Left ventricle myocardium inferior (tissue), 1 donor: ENCODE data around the gene PLXND1. TPM values are rescaled to one million over a fixed set of nuclear protein-coding genes. Genes with fewer than 3 reads are reported as not detected.

Experiments
- DNase-seq: peaks from one replicate; pipeline ENCODE4 v3.0.0-alpha.2; 2020
- H3K27ac ChIP-seq: fragments of 200-600 bp; replicated peaks from 2 replicates; pipeline ENCODE4 v1.8.0; 2021
- H3K27me3 ChIP-seq: fragments of 200-600 bp; 2 replicates; pipeline ENCODE4 v1.8.0; 2021; ENCODE audit warnings: low read depth
- H3K36me3 ChIP-seq: fragments of 200-600 bp; 2 replicates; pipeline ENCODE4 v1.8.0; 2021
- H3K4me1 ChIP-seq: fragments of 200-600 bp; 2 replicates; pipeline ENCODE4 v1.8.0; 2021
- H3K4me3 ChIP-seq: fragments of 200-600 bp; 2 replicates; pipeline ENCODE4 v1.8.0; 2021; ENCODE audit warnings: mild to moderate bottlenecking, moderate library complexity
- H3K9me3 ChIP-seq: fragments of 200-600 bp; replicated peaks from 2 replicates; pipeline ENCODE4 v1.8.0; 2021
- intact Hi-C: fragments of 100-400 bp; cut with micrococcal nuclease; formaldehyde crosslinking; loops from one replicate; pipeline ENCODE4 v1.11.0; 2022
- total RNA-seq: library from RNA; stranded (reverse); fragmentation: NEBNext Ultra II Directional; extraction: Animal tissue kit (Norgen Biotek cat#: 25700); gene quantifications from one replicate; pipeline ENCODE4 v1.2.1, GENCODE V29; 2021
- TF ChIP-seq, protein P1 (sequence below): fragments of 200-600 bp; IDR thresholded peaks from 2 replicates; pipeline ENCODE4 v1.8.0; 2021; ENCODE audit warnings: antibody characterized with exemption, mild to moderate bottlenecking, borderline replicate concordance
- donor health status: DM: no; HTN: yes; CAD: no; lungs with severe emphysema.

Gene PLXND1
- total RNA-seq, 1 donor from 2014 or later, result 45.5 TPM

GRCh38 chr3:129536804-129537203 lies 69.7 kb downstream of the PLXND1 start:
- H3K9me3 ChIP-seq, result no peaks in the 10 kb centered on the region
- no peaks in the 10 kb centered on the region for H3K4me1 ChIP-seq
- H3K27ac ChIP-seq, result no peak overlapping the region
- intact Hi-C loops, result no loop called here
- H3K4me3 ChIP-seq, result no peak overlapping the region
- H3K36me3 ChIP-seq, result no peaks in the 10 kb centered on the region
- TF ChIP-seq, protein P1, sequence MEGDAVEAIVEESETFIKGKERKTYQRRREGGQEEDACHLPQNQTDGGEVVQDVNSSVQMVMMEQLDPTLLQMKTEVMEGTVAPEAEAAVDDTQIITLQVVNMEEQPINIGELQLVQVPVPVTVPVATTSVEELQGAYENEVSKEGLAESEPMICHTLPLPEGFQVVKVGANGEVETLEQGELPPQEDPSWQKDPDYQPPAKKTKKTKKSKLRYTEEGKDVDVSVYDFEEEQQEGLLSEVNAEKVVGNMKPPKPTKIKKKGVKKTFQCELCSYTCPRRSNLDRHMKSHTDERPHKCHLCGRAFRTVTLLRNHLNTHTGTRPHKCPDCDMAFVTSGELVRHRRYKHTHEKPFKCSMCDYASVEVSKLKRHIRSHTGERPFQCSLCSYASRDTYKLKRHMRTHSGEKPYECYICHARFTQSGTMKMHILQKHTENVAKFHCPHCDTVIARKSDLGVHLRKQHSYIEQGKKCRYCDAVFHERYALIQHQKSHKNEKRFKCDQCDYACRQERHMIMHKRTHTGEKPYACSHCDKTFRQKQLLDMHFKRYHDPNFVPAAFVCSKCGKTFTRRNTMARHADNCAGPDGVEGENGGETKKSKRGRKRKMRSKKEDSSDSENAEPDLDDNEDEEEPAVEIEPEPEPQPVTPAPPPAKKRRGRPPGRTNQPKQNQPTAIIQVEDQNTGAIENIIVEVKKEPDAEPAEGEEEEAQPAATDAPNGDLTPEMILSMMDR, result no peak
- no peaks in the 10 kb centered on the region for H3K27me3 ChIP-seq
- no peak for DNase-seq

GRCh38 chr3:129536374-129536667 lies 70.2 kb downstream of the PLXND1 start:
- H3K9me3 ChIP-seq, result no peaks in the 10 kb centered on the region
- H3K36me3 ChIP-seq, result no peaks in the 10 kb centered on the region
- intact Hi-C loops, result no loop called here

GRCh38 chr3:129535075-129535474 lies 71.4 kb downstream of the PLXND1 start:
- TF ChIP-seq, protein P1, result no peak
- intact Hi-C loops, result no loop called here
- Histone ChIP-seq H3K4me1 (peaks cover 1% of the 10 kb centered on the region), H3K36me3 (no peaks in the 10 kb centered on the region), H3K9me3 (no peaks in the 10 kb centered on the region), H3K4me3 (no peak overlapping the region), H3K27me3 (no peaks in the 10 kb centered on the region), H3K27ac (no peak overlapping the region)
- no peak for DNase-seq

More at GRCh38 chr3:129536374-129536667, 70.2 kb downstream of the PLXND1 start:
- Histone ChIP-seq H3K27me3 (no peaks in the 10 kb centered on the region), H3K4me1 (no peaks in the 10 kb centered on the region), H3K4me3 (no peak overlapping the region), H3K27ac (no peak overlapping the region)
- TF ChIP-seq, protein P1, result no peak
- no peak for DNase-seq

DNA sequence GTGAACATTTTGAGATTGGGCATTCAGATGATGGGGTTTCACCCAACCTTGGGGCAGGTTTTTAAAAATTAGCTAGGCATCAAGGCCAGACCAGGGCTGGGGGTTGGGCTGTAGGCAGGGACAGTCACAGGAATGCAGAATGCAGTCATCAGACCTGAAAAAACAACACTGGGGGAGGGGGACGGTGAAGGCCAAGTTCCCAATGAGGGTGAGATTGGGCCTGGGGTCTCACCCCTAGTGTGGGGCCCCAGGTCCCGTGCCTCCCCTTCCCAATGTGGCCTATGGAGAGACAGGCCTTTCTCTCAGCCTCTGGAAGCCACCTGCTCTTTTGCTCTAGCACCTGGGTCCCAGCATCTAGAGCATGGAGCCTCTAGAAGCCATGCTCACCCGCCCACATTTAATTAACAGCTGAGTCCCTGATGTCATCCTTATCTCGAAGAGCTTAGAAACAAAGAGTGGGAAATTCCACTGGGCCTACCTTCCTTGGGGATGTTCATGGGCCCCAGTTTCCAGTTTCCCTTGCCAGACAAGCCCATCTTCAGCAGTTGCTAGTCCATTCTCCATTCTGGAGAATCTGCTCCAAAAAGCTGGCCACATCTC lies 71.9 kb downstream of the PLXND1 start:
- intact Hi-C loops, result no loop called here
- no peaks in the 10 kb centered on the region for H3K9me3 ChIP-seq
- H3K27me3 ChIP-seq, result no peaks in the 10 kb centered on the region
- H3K36me3 ChIP-seq, result no peaks in the 10 kb centered on the region
- H3K4me1 ChIP-seq, result peaks cover 7% of the 10 kb centered on the region
- no peak overlapping the region for H3K27ac ChIP-seq
- TF ChIP-seq, protein P1, result no peak
- DNase-seq, result no peak
- H3K4me3 ChIP-seq, result no peak overlapping the region

GRCh38 chr3:129533406-129533805 lies 73.1 kb downstream of the PLXND1 start:
- no peaks in the 10 kb centered on the region for H3K9me3 ChIP-seq
- H3K36me3 ChIP-seq, result no peaks in the 10 kb centered on the region
- intact Hi-C loops, result no loop called here
- H3K4me3 ChIP-seq, result no peak overlapping the region
- peaks cover 10% of the 10 kb centered on the region for H3K4me1 ChIP-seq
- TF ChIP-seq, protein P1, result no peak
- H3K27me3 ChIP-seq, result no peaks in the 10 kb centered on the region
- no peak for DNase-seq
- no peak overlapping the region for H3K27ac ChIP-seq
